Naive thymus-derived CD8-positive, alpha-beta T cell (primary cell): ENCODE measurements around the gene PRAMEF10. TPM values are rescaled to one million over a fixed set of nuclear protein-coding genes. Genes with fewer than 3 reads are reported as not detected.
"Not testable (repeated sequence)": the region's sequence is repeated elsewhere in the genome, so short reads cannot be mapped to it uniquely, and the experiment has no call there.

Source experiments
- ATAC-seq, 2 donors: fragments of 150-1000 bp; cut with Tn5 transposase in 1 of 2; sonication (Bioruptor Pico), chemical (Tn5 transposase) in 1 of 2; 1 replicate in 1 of 2; 2 replicates in 1 of 2; pipeline ENCODE4 v1.10.0; 2021; ENCODE audit warnings: mild to moderate bottlenecking in 2 of 2, moderate library complexity in 2 of 2
- POLR2A ChIA-PET: fragments of 350-600 bp; sonication (Branson Sonifier 250); formaldehyde crosslinking; loops from one replicate; lab custom pipeline; 2021; ENCODE audit warnings: antibody characterized with exemption; lab: Charles Lee
- DNase-seq, 10 donors: peaks; one replicate each; pipeline versions ENCODE4 v3.0.0 to v3.0.0-alpha.2; 2020 to 2022
- H3K27ac Mint-ChIP-seq, 10 donors: one replicate each; pipeline ENCODE4 v1.8.0; 2020 to 2022; ENCODE audit warnings: mild to moderate bottlenecking in 10 of 10, mixed read lengths in 10 of 10, moderate library complexity in 4 of 10, inconsistent platforms in 1 of 10
- H3K27me3 Mint-ChIP-seq, 5 donors: one replicate each; pipeline ENCODE4 v1.8.0; 2021 to 2022; ENCODE audit warnings: mixed read lengths in 5 of 5
- H3K36me3 Mint-ChIP-seq, 3 donors: one replicate each; pipeline ENCODE4 v1.8.0; 2020 to 2022; ENCODE audit warnings: mixed read lengths in 3 of 3, mild to moderate bottlenecking in 2 of 3, inconsistent platforms in 1 of 3
- H3K4me1 Mint-ChIP-seq, 4 donors: one replicate each; pipeline ENCODE4 v1.8.0; 2021 to 2022; ENCODE audit warnings: mixed read lengths in 4 of 4
- H3K4me3 Mint-ChIP-seq, 10 donors: one replicate each; pipeline ENCODE4 v1.8.0; 2020 to 2022; ENCODE audit warnings: mild to moderate bottlenecking in 10 of 10, mixed read lengths in 10 of 10, moderate library complexity in 6 of 10, inconsistent platforms in 1 of 10
- H3K9me3 Mint-ChIP-seq, 9 donors: one replicate each; pipeline ENCODE4 v1.8.0; 2020 to 2022; ENCODE audit warnings: mixed read lengths in 9 of 9, mild to moderate bottlenecking in 3 of 9, inconsistent platforms in 1 of 9, moderate library complexity in 1 of 9
- polyA plus RNA-seq, 3 donors: library from polyadenylated mRNA; unstranded; fragments of 300-500 nt; fragmentation: Illumina TruSeq; gene quantifications; one replicate each; pipeline ENCODE4 v1.2.3, GENCODE V29; 2021
- total RNA-seq, 8 experiments: library from RNA in 2 of 8; stranded (reverse) in 2 of 8; gene quantifications; one replicate each; pipeline ENCODE4 v1.2.3 and lab custom pipeline; 2021 to 2026

PRAMEF10 gene, protein sequence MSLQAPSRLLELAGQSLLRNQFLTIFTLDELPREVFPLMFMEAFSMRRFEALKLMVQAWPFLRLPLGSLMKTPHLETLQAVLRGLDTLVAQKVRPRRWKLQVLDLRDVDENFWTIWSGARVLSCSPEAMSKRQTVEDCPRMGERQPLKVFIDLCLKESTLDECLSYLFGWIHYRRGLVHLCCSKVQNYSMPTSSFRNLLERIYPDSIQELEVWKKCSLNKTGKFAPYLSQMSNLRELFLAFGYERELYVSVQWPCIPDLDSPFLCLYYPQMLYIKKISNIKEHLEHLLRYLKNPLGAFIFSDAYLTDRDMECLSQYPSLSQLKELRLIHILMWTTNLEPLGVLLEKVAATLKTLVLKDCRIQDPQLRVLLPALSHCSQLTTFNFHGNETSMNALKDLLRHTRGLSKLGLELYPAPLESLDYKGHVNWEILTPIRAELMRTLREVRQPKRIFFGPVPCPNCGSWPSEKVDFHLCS
- total RNA-seq = not detected
- not detected for polyA plus RNA-seq
- 0 reads per million in 6 experiments for total RNA-seq (lab: John Stamatoyannopoulos, UW)

DNA sequence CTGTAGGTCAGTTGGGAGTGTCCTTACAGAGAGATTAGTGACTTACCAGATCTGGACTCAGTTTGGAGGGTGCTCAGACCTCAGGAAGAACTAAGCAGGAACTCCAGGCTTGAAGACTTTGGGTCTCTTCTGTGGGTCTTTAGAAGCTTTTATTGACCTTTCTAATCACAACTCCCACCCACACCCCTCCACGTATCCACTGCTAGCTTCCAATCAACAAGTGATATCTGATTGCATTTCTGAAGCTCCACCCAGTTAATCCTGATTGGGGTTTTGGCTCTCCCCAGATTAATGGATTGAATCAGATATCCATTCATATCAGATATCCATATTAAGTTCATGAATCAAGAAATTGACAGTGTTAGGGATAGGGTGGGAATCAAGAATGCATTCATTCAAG, at the start of gene PRAMEF10:
PRAMEF10 (minus strand) TSS at position 101 of the 400 bp plus-strand sequence. CDS start 2,423 bp downstream, outside the sequence.
- H3K9me3 Mint-ChIP-seq, H3K4me1 Mint-ChIP-seq, H3K4me3 Mint-ChIP-seq, H3K36me3 Mint-ChIP-seq, H3K27me3 Mint-ChIP-seq, H3K27ac Mint-ChIP-seq, ATAC-seq, POLR2A ChIA-PET, DNase-seq: not testable (repeated sequence)

DNA sequence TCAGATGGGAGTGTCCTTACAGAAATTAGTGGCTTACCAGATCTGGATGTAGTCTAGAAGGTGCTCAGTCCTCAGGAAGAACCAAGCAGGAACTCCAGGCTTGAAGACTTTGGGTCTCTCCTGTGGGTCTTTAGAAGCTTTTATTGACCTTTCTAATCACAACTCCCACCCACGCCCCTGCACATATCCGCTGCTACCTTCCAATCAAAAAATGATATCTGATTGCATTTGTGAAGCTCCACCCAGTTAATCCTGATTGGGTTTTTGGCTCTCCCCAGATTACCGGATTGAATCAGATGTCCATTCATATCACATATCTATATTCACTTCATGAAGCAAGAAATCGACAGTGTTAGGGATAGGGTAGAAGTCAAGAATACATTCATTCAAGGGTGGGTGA, 49.4 kb upstream of the PRAMEF10 start, which contains the start of gene PRAMEF6:
PRAMEF6 (minus strand) TSS at position 101 of the 400 bp plus-strand sequence. CDS start 5,062 bp downstream, outside the sequence.
- ATAC-seq, H3K9me3 Mint-ChIP-seq, H3K4me3 Mint-ChIP-seq, H3K4me1 Mint-ChIP-seq, H3K27me3 Mint-ChIP-seq, H3K36me3 Mint-ChIP-seq, H3K27ac Mint-ChIP-seq, POLR2A ChIA-PET, DNase-seq: not testable (repeated sequence)

DNA sequence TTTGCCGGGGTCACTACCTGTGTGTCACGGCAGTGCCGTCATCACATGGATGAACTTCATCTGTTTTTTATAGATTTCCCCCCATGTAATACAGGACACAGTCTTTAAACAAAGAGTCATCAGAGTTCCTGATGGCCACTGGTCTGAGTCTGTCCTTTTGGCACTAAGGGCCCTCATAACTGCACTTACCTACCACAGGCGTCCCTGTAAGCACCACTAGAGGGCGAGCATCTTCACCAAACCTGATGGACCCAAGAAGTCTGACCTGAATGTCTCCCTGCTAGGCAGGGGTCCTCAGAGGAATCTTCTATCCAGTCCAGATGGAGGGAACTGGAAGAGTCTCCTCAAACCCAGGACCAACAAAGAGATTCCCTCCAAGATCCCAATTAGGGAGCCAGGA, 26.3 kb upstream of the PRAMEF10 start:
- H3K4me1 Mint-ChIP-seq, H3K9me3 Mint-ChIP-seq, ATAC-seq, DNase-seq, H3K27me3 Mint-ChIP-seq, H3K36me3 Mint-ChIP-seq, H3K27ac Mint-ChIP-seq, POLR2A ChIA-PET, H3K4me3 Mint-ChIP-seq: not testable (repeated sequence)

DNA sequence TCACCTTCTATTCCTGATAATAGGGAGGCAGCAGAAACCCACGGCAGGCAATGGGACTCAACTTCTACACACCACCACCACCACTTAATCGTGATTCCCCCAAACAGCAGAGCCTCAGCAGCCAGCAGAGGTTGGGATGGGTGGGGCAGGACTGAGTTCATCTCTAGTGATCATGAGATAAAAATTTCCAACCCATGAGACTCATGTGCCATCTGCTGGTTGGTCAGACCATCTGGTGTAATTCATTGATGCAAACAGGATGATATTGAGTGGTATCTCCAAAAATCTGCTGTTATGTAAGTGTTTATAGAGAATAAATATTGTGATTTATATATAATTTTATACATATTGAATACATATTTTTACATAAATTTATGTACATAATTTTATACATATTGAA, 23.7 kb upstream of the PRAMEF10 start:
- H3K4me3 Mint-ChIP-seq, H3K4me1 Mint-ChIP-seq, H3K27me3 Mint-ChIP-seq, H3K27ac Mint-ChIP-seq, POLR2A ChIA-PET, H3K36me3 Mint-ChIP-seq, DNase-seq, ATAC-seq, H3K9me3 Mint-ChIP-seq: not testable (repeated sequence)

DNA sequence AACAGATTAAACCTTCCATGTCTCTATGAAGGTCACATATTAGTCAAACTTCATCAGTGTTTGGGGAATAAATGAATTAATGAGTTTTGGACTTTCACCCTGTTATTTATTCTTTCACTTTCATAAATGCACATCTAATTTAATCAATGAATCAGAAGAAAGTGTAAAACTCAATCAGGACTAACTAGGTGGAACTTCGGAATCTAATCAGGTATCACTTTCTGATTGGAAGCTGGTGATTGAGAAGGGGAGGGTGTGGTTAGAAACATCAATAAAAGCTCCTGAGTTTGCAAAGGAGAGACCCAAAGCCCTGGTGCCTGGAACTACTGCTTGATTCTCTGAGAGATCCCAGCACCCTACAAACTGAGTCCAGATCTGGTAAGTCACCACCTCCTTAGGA, 18.2 kb upstream of the PRAMEF10 start, which contains the start of gene PRAMEF7:
PRAMEF7 (plus strand) TSS at position 301 of the 400 bp plus-strand sequence. CDS start 1,083 bp downstream, outside the sequence.
- H3K4me3 Mint-ChIP-seq, H3K4me1 Mint-ChIP-seq, POLR2A ChIA-PET, H3K27me3 Mint-ChIP-seq, H3K27ac Mint-ChIP-seq, H3K9me3 Mint-ChIP-seq, ATAC-seq, DNase-seq, H3K36me3 Mint-ChIP-seq: not testable (repeated sequence)

DNA sequence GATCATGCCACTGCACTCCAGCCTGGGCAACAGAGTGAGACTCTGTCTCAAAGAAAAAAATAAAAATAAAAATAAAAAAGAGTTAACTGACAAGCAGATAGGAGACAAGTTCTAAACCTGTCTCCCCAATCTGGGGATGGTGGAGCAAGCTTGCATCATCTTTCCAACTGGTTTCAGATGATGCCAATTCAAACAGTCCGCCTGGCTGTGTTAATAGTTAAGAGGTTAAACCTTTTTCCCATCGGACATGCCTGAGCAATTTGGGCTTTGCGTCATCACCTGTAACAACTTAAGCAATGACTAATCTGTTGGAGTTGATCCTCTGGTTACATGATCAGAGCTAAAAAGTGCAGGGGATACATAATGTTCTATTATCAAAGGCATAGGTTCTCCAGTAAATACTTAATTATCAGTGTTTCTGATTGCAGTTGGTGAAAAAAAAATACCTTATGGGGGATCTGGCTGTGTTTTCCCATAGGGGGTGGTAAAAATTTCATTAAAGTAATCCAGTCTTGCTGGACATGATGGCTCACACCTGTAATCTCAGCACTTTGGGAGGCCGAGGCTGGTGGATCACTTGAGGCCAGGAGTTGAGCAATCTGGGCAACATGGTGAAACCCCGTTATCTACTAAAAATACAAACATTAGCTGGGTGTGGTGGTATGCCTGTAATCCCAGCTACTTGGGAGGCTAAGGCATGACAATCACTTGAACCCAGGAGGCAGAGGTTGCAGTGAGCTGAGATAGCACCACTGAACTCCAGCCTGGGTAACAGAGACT, 5.9 kb upstream of the PRAMEF10 start:
- H3K4me3 Mint-ChIP-seq, H3K27me3 Mint-ChIP-seq, H3K9me3 Mint-ChIP-seq, POLR2A ChIA-PET, ATAC-seq, H3K4me1 Mint-ChIP-seq, H3K36me3 Mint-ChIP-seq, DNase-seq, H3K27ac Mint-ChIP-seq: not testable (repeated sequence)

DNA sequence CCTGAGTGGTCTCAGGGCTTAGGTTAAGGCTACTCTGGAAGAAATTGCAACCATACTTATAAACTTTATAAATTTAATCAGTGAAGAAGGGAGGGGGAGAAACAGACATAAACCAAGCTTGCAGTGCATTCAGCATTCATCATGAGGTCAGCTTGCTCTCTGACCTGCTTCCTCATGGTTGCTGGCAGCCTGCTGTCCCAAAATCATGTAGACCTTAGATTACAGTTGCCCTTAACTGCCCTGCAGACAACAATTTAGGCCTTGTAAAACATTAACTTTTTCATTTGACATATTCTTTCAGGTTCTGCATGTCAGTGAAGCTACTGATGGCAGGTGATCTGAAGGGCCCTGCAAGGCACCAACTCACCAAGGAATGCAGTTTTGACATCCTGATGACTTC, 1.1 kb upstream of the PRAMEF10 start:
- H3K36me3 Mint-ChIP-seq, DNase-seq, H3K9me3 Mint-ChIP-seq, H3K4me1 Mint-ChIP-seq, H3K27ac Mint-ChIP-seq, POLR2A ChIA-PET, ATAC-seq, H3K27me3 Mint-ChIP-seq, H3K4me3 Mint-ChIP-seq: not testable (repeated sequence)

DNA sequence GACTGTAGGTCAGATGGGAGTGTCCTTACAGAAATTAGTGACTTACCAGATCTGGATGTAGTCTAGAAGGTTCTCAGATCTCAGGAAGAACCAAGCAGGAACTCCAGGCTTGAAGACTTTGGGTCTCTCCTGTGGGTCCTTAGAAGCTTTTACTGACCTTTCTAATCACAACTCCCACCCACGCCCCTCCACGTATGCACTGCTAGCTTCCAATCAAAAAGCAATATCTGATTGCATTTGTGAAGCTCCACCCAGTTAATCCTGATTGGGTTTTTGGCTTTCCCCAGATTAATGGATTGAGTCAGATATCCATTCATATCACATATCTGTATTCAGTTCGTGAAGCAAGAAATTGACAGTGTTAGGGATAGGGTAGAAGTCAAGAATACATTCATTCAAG, 12.0 kb downstream of the PRAMEF10 start, which contains the start of gene PRAMEF4:
PRAMEF4 (minus strand) TSS at position 101 of the 400 bp plus-strand sequence. CDS start 2,807 bp downstream, outside the sequence.
- POLR2A ChIA-PET, H3K9me3 Mint-ChIP-seq, H3K27ac Mint-ChIP-seq, H3K27me3 Mint-ChIP-seq, DNase-seq, H3K4me1 Mint-ChIP-seq, H3K36me3 Mint-ChIP-seq, ATAC-seq, H3K4me3 Mint-ChIP-seq: not testable (repeated sequence)

DNA sequence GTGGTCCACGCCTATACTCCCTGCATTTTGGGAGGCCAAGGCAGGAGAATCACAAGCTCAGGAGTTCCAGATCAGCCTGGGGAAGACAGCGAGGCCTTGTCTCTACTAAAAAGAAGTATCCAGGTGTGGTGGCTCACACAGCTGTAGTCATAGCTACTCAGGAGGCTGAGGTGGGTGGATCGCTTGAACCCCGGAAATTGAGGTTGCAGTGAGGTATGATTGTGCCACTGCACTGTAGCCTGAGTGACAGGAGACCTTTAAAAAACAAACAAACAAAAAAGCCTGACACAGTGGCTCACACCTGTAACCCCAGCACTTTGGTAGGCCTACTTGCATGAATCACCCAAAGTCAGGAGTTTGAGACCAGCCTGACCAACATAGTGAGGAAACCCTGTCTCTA, 19.6 kb downstream of the PRAMEF10 start:
- DNase-seq, H3K27ac Mint-ChIP-seq, H3K4me3 Mint-ChIP-seq, H3K9me3 Mint-ChIP-seq, POLR2A ChIA-PET, H3K4me1 Mint-ChIP-seq, ATAC-seq, H3K27me3 Mint-ChIP-seq, H3K36me3 Mint-ChIP-seq: not testable (repeated sequence)

DNA sequence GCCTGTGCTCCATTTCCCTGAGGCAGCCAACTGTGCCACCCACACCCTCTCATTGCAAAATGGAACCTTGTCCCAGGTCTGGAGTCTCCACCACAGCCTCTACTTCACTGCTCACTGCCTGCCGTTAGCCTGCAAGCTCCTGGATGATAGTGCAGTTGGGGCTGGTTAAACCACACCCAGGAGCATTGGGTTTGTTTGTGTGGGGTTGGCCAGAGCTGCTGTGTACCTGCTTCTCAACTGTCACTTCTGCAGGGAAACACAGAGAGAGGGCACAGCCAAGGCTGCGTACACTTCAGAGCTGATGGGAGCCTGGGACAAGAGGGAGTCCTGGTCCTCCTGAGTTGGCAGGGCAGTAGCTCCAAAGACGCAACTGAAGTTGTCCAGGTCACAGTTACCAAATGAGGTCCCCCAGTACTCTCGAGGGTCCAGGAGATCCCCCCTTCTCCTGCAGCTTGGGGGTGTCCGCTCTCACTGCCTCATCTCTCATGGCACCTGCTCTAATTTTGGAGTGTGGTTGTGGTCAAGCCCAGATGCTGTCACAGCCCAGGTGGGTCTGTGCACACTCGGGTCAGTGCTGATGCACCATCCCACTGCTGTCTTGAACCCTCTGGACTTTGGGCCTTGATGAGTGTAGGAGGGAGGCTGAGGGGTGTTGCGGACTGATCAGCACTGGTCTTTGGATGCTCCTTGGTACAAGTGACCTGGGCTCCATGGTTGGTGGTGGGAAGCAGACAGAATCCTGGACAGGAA, 34.8 kb downstream of the PRAMEF10 start:
- H3K36me3 Mint-ChIP-seq, DNase-seq, H3K27ac Mint-ChIP-seq, H3K4me3 Mint-ChIP-seq, H3K9me3 Mint-ChIP-seq, H3K4me1 Mint-ChIP-seq, POLR2A ChIA-PET, ATAC-seq: not testable (repeated sequence)
- peaks cover 0 to 13% (median 6%) of the 10 kb centered on the region in 5 donors for H3K27me3 Mint-ChIP-seq

DNA sequence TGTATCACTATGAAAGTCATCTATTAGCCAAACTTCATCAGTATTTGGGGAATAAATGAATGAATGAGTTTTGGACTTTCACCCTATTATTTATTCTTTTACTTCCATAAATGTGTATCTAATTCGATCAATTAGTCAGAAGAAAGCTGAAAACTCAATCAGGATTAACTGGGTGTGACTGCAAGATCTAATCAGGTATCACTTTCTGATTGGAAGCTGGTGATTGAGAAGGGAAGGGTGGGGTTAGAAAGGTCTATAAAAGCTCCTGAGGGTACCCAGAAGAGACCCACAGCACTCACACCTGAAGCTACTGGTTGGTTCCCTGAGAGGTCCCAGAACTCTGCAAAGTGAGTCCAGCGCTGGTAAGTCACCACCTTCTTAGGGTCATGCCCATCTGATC, 41.3 kb downstream of the PRAMEF10 start, which contains the start of gene PRAMEF2:
PRAMEF2 (plus strand) TSS at position 301 of the 400 bp plus-strand sequence. CDS start 1,924 bp downstream, outside the sequence.
- ATAC-seq, H3K4me1 Mint-ChIP-seq, H3K27ac Mint-ChIP-seq, DNase-seq, H3K9me3 Mint-ChIP-seq, POLR2A ChIA-PET, H3K4me3 Mint-ChIP-seq, H3K36me3 Mint-ChIP-seq: not testable (repeated sequence)
- H3K27me3 Mint-ChIP-seq = peaks cover 0 to 13% (median 8%) of the 10 kb centered on the region in 5 donors

DNA sequence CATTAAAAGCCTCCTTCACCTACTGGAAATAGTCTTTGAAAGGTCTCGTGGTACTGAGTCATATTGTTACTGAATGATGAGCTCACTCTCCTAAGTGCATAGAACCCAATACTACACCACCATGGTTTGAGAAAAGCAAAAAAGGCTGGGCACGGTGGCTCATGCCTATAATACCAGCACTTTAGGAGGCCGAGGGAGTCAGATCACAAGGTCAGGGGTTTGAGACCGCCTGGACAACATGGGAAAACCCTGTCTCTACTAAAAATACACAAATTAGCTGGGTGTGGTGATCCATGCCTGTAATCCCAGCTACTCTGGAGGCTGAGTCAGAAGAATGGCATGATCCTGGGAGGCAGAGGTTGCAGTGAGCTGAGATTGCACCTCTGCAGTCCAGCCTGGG, 46.3 kb downstream of the PRAMEF10 start:
- no peak for ATAC-seq
- no peaks in the 10 kb centered on the region for H3K4me1 Mint-ChIP-seq

More for the DNA sequence above, 46.3 kb downstream of the PRAMEF10 start:
- no peak for DNase-seq
- peaks cover 0 to 4% (median 0%) of the 10 kb centered on the region in 3 donors for H3K36me3 Mint-ChIP-seq
- no peak overlapping the region for H3K27ac Mint-ChIP-seq
- POLR2A ChIA-PET = no interaction called here
- H3K27me3 Mint-ChIP-seq = peaks cover 0 to 20% (median 8%) of the 10 kb centered on the region in 5 donors
- no peak overlapping the region for H3K4me3 Mint-ChIP-seq
- peaks cover 0 to 34% (median 4%) of the 10 kb centered on the region in 9 donors for H3K9me3 Mint-ChIP-seq
